NCI-H1092 treated with DMSO at 0.1 percent for 48 hours (cell line): ENCODE data around the gene LINGO4.

ENCODE experiments used
- DNase-seq: peaks from one replicate; lab custom pipeline; 2025; lab: John Stamatoyannopoulos, UW

LINGO4 gene

DNA sequence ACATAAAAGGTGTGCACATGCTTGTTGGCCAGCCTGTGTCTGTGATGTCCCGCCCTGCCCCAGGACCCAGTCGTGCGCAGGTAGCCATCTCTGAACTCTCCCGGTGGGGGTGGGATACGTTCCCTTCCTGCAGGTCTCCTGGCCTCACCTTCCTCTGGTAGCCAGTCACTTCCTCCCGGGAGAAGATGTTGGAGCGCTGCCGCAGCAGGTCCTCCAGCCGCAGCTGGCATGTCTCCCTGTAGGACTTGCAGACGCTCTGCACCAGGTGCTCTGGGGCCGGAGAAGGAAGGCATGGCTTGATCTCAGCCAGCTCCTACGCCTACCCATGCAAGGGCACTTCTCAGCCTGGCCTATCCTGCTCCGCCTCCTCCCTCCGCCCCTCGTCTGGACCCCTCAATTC, 9.2 kb upstream of the LINGO4 start:
- DNase-seq: no peak

DNA sequence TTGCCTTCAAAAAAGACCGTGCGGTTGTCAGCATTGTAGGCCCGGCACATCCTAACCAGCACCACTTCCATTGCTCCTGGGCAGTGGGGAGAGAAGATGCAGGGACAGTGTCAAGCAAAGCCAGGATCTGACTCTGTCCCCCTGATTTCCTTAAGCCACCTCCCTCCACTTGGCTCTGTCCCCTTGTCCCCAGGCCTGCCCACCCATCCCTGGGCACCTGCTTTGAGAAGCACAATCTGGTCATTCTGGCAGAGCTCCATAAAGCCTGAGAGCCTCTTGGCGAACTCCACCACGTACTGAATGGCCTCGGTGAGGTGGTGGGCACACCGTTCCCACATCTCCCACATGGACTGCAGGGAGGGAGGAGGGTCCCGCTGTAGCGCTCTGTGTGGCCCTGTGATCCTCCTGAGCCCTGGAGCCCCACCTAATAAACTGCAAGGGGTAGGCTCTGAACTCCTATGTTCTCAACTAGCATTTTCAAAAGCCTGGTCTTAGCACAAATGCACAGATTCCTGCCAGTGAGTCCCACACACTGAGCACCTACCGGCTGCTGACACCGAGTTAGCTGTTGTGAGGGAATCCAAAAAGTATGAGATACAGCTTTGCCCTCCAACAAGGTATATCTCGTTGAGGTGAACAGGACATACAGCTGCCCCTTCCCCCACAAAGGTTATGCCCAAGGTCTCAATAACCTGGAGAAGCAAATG, 8.2 kb upstream of the LINGO4 start:
- DNase-seq: no peak

DNA sequence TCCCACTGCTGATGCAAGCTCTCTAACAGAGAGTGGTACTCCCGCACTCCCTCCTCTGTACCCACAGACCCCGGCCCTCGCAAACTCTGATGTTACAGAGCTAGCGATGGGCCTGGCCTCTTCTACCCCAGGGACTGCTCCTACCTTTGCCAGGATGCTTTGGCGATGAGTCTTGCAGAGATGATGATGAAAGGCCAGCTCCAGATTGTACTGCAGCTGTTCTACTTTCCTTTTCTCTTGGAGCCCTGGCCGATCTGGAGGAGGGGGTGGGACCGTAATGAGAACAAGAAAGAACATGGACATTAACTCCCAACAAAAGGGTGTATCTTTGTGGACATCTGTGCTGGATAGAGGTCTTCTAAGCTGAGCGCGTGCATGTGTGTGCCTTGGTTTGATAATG, 6.0 kb upstream of the LINGO4 start:
- no peak for DNase-seq

DNA sequence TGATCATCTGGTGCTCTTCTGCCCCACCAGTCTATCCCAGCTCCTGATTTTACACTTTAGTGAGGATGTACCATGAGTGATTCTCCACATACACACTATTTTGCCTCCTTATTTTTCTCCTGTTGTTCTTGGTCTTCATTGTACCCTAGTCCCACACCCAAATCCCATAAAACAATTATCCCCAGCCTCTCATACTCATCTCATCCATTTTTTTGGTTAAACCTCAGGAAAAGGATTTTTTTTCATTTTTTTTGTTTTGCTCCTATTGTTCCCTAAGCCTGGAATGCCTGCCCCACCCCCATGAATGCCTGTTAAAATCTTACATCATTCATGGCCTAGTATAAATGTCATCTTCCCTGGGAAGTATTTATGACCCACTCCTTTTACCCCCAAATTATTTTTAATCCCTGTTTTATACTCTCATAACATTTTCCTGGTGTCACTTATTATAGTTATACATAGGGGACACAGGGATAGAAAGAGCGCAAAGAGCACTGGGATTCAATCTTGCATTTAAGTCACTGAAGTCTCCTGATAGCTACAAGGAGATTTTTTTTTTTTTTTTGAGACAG, 4.9 kb upstream of the LINGO4 start:
- DNase-seq: no peak

DNA sequence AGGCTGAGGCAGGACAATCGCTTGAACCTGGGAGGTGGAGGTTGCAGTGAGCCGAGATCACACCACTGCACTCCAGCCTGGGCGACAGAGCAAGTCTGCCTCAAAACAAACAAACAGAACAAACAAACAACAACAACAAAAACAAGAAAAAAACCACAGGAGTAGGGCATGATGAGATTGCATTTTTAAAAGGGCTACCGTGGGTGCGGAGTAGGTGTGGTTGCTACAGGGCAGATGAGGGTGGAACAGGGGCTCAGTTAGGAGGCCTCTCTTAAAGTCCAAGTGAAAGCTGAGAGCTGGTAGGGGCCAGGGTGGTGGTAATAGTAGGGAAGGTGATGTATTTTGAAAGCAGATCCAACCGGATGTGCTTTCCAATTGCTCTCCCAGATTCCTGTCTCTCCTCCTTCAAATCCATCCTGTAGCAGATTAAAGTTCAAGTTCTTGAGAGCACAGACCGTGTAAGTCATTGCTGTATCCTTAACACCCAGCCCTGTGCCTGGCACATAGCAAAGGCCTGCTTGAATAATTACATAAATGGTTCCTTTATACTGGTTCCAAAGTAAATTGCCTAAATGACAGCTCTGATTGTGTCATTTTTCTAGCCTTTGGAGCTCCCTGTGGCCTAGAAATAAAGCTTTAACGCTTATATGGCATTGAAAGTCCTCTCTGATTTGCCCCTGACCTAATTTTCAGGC, 4.2 kb upstream of the LINGO4 start:
- DNase-seq: no peak

DNA sequence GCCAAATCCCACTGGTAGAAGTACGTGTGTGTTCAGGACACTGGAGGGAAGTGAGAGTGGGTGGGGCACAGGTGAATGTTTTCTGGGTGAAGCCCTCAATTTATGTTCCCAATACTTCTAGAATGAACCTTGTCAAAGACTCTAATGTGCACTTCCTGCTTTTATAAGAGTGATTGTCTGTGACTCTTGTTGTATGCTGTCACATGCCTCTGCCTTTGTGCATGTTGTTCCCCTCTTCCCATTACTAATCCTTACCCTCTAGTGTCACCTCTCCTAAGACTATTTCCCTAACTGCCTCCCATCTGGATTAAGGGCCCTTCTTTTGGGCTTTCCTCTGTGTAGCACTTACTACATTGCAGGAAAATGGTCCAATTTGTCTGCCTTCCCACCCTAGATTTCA, 2.5 kb upstream of the LINGO4 start:
- DNase-seq: no peak

DNA sequence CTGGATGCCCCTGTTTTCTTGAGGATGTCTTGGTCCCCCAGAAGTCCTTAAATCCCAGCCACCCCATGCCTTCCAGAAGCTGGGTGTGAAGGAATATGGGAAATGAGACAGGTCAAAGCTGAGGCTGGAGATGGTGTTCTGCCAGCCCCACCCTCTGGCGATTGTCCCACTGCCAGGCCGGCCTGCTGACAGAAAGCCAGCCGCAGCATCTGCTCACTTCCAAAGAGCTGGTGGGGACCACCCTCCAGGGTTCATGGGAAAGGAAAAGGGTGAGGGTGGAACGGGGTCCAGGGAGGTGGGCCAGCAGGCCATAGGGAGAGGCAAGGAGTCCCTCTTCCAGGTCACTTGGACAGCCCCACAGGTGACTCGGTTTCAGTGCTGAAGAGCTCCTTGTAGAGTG, 1.9 kb upstream of the LINGO4 start:
- DNase-seq: no peak

DNA sequence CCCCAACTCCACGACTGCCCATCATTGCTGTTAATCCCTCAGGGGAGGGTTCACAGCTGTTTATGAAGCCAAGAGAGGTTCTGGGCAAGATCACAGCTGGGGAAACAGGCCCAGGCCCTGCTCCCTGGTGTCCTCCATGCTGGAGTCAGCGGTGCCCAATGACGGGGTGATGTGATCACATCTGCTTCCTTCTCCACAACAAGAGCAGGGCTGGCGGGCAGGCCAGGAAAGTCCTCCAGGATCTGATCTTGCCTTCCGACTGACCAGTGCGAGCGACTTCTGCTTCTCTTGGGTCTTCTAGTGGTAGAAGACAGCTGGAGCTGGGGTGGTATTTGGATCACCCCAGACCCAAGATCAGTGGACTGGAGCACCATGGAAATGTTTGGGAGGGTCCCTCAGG, 951 bp upstream of the LINGO4 start:
- no peak for DNase-seq

DNA sequence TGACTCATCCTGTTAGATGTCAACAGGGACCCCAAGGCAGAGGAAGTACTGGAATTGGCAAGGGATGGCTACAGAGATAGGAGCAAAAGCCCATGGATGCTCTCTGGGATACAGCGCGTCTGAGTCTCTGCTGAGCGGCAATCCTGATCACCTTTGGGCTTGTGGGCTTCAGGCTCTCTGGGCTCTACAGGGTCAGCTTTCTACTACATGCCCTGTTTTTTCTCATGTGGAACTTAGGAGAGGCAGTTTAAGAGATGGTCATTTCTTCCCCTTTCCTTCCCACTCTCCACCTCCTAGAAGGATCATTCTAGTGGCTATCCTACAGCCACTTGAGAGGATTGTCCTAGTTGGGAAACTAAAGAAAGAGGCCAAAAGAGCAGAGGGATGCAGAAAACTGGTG, 1.3 kb downstream of the LINGO4 start:
- DNase-seq: no peak

DNA sequence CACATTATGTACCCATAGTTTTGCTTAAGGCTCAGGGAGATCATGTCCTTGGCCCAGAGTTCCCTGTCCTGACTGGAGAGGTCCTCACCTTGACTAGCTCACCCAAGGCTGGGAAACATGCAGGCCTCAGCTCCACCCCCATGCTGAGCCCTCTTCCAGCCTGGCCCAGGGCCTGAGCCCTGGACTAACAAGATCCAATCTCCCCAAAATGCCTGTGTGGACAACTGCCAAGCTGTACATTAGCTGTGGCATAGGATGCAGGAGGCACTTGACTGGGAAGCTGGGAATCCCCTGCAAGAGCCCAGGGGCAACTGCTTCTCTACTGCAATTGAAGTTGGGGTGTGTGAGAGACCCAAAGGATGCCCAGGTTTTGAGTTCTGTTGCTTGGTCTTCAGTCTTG, 2.1 kb downstream of the LINGO4 start:
- peak; percentile 14 for DNase-seq

DNA sequence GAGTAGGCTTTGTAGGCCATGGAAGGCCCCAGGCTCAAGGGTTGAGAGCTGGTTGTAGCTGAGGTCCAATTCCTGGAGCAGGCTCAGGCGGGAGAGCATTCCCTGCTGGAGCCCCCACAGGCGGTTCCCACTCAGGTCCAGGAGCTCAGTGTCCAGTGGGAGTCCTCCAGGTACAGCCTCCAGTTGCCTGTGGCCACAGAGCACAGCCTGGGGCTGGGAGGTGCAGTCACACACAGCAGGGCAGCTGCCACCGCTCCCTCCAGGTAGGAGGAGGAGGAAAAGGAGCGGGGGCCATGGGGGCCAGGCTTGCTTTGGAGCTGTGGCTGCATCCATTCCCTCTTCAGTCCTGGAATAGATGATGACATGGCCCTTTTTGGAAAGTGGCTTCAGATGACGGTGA, 2.8 kb downstream of the LINGO4 start:
- DNase-seq: no peak

DNA sequence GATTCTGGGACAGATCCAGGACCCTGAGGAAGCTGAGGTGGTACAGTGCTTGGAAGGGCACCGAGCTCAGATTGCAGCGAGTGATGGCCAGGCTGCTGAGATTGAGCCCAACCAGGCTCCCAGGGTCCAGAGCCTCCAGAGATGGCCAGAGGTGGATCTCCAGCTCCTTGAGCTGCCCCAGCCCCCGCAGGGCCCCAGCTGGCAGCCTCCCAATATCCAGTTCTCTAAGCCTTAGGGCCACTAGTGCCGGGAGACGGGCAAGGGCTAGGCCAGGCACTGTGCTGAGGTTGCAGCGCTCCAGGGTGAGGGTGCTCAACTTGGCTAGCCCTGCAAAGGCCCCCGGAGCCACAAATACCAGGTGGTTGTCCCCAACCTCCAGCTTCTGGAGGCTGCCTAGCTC, 3.4 kb downstream of the LINGO4 start:
- DNase-seq: no peak

DNA sequence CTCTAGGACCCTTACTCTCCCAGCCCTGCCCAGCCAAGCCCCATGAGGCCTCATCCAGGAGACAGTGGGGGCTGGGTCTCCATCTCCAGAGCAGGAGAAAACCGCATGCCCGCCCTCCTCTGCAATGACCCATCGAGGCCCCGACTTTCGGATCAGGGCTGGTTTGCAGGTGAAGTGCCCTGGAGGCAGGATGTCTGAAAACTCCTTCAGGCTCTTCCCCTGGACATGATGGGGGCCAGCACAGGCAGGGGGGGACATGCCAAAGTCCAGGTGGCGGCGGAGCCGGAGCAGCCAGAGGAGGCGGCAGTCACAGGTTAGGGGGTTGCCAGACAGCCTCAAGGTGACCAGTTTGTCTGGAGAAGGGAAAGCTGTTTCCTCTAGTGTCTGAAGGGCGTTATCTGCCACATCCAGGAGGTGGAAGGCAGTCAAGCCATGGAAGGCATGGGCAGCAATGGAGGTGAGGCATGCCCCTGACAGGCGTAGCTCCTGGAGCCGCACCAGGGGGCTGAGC, 3.9 kb downstream of the LINGO4 start:
- DNase-seq: no peak

DNA sequence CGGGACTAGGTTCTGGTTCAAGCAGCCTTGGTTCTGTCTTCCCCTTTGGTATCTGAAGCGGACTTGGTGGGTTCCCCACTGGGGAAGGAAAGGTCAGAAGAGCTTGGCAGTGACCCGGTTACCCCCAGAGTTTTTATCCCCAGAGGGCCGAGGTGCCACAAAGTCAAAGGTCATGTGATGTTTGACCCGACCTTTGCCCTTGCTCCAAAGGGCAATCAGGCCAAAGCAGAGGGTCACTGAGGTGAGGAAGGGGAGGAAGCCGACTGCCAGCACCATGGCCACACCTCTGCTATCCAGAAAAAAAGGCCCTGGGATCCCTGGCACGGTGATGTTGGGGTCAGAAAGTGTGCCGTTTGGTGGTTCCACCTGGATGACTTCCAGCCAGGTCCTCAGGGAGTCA, 4.4 kb downstream of the LINGO4 start:
- DNase-seq: no peak

DNA sequence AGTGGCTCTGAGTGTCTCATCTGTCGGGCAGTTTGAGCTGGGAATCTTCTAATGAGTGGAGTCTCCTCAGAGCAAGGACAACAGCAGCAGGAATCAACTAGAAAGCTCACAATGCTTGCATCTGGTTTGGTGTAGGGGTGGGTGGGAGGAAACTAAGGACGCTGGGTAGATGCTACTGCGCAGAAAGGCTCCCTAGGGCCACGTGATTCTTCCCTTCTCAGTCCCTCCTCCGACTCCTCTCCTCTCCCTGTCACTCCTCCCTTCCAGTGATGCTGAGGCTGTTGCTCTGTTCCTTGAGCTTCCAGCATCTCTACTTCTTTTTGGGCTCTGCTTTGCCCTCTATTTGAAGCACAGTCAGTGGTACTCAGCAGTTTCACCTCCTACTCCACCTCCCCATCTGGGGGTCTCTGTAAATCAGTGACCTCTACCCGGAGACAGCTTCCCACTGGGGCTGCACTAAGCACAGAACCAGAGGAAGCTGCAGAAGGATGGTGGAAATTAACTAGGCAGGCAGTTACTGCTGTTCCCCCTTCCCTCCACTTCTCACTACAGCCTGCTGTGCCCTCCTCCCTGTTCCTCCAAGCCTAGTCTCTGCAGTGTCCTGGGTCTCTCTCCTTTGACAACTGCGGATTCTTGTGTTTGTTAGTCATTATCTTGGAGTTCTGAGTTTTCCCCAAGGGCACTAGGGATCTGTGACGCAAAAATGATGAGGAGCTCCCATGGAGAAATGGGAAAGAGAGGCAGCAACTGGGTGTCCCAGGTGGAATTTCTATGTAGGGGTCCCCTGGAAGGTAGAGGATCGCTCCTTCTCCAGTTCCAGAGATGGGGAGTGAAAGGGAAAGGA, 5.8 kb downstream of the LINGO4 start:
- DNase-seq: no peak

DNA sequence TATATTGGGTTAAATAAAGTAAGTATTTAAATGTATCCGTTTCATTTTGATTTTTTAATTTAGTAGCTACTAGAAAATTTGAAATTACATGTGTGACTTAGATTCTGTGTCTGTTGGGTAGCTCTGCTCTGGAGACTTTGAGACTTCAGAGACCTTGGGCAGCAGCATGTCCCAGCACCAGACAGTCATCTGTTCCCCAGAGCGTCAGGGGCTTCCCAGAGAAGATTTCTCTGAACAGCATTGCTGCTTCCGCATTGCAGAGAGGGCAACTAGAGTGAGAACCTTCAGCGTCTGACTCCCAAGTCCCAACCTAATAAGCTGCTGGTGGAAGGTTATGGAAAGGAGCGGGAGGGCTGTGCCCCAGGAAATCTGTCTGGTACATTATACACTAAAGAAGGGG, 6.6 kb downstream of the LINGO4 start:
- DNase-seq: no peak

DNA sequence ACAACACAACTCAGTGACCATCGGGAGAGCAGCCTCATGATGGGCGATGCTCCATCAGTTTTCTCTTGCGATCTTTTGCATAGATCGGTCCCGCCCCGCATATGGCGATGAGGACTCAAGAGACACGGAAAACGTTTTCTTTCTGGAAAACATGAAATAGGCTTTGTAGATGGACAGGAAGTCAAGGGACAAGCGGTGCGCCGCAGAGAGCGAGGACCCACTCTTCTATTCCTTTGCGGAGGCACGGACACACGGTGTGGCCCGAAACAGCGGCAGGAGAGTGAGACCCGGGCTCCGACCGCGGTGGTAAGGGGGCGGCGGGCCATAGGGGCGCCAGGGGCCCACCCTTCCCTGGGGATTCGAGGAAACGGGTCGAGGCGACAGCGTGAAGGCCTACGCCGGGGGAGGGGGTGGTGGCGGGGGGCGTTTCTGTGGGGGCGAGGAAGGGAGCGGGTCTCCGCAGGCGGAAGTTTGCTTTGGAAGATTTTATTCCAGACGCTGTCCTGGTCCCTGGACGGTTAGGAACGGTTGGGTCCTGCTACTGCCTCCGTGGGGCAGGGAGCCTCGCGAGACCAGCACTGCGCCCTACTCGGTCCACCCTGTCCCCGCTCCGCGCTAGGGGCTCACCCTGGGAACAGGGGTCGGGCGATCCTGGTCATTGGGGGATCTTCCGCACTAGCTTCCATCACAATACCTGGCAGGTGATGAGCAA, 14.1 kb downstream of the LINGO4 start:
- DNase-seq: peak; percentile 43

DNA sequence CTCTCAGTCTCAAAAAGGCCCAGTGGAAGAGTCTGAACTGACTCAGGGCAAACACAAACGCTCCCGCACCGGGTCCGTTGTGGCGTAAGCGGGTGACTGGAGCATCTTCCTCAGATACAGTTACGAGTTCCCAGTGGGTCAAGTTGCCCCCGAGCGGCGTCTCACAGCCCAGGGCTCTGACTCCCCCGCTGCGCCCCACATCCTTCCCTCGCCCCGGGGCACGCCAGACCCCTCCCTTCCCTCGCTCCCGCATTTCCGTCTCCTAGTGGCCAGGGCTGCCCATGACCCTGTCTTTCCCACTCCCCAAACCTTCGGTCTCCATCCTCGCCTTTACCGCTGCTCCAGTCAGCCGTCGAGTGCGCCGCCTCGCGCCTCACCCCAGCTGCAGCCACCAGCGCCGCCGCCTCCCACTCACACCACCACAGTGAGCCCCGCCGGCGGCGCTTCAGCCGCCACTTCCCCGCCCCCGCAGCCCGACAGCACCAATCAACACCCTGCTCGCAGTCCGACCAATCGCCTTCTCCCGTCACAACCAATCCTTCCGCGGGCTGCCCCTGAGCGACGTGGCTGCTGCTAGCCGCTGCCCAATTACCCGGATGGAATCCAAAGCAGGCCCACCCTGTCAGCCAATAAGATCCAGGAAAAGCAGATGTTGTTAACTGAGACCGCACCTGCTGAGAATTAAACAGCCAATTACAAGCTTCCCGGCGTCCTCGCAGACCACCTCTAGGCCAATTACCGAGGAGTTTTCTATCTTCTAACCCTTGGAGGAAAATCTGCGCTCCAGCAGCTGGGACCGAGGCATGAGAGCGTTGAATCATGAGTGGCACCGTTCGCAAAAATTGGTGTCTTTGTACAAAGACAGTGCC, 14.9 kb downstream of the LINGO4 start, which contains the start of gene TDRKH:
Gene TDRKH, minus strand, starts transcription at position 430 of the 869 bp plus-strand sequence. CDS start 7,478 bp downstream, outside the sequence.
- DNase-seq: peak; percentile 100

DNA sequence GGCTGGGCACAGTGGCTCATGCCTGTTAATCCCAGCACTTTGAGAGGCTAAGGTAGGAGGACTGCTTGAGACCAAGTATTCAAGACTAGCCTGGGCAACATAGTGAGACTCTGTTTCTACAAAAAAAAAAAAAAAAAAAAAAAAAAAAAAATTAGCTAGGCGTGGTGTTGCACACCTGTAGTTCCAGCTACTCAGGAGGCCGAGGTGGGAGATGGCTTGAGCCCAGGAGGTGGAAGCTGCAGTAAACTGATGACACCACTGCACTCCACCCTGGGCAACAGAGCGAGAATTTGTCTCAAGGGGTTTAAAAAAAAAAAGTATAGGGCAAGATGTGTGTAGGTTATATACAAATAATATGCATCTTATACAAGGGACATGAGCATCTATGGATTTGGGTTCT, 17.5 kb downstream of the LINGO4 start:
- no peak for DNase-seq

DNA sequence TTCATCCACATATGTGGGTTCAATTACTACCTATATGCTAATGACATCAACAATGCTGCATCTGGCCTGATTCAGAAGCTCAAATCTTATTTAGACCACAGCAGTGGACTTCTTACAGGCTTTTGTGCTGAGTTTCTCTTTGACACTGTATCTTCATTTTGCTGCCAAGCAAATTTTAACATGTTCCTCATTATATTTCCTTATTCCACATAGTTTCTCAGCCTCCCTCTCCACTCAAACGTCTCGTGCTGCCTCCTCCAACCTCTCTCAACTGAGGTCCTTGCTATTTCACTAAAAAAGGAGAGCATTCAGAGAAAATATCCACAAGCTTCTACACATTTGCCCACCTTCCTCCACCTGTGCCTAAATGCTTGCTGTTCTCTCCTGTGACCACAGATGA, 21.4 kb downstream of the LINGO4 start:
- no peak for DNase-seq

DNA sequence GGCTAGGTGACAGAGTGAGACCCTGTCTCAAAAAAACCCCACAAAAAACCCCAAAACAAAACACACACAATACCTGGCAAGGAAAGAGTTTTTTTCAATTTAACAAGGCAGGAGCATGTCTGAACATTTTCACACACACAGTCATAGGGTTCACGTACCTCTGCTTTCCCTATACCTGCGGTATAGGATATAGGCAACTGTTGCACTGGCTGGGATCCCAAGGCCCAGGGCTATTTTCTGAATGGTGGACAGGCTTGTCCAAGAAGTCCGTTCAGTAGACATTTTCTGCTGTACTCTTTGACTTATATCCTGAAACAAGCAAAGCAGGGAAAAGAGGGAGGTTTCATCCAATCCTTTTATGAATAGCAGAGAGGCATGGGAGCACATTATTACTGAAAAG, 22.5 kb downstream of the LINGO4 start:
- DNase-seq: no peak
